Activated CD4-positive, CD25-positive, alpha-beta regulatory T cell treated with anti-CD3 and anti-CD28 coated beads, Interleukin-2, amount 50 U/mL, for 24 hours (primary cell): ENCODE measurements around the gene MAGEB18.

Experiments used
- ATAC-seq, 2 donors: fragments of 150-1000 bp; cut with Tn5 transposase; one replicate each; pipeline ENCODE4 v1.10.0; 2021; ENCODE audit warnings: mild to moderate bottlenecking in 1 of 2, moderate library complexity in 1 of 2

MAGEB18 gene

DNA sequence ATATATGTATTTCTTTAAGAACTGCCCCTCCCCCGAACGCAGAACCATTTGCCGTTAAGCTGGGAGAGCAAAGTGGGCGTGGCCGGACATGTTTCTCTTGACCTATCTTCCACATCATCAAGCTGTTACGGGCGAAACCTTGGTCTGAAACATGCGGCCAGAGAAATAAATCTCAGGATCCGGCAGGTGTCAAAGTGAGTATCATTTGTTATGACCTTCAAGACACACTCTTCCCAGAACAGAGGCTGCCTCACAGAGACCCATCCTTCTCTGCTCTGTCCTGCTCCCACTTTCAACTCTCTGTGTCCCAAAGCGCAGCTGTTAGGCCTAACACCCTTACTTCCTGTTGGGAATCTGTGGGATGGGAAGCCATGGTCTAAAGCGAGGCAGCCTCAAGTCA, at the start of gene MAGEB18:
Gene MAGEB18, plus strand, starts transcription at position 70 of the 400 bp plus-strand sequence. CDS start 643 bp downstream, outside the sequence.
- ATAC-seq: no peak

- ATAC-seq: no peak
Measured at GRCh38 chrX:26100421-26100920, 37.7 kb upstream of the MAGEB18 start.

- ATAC-seq: no peak
Measured at GRCh38 chrX:26109142-26109541, 29.0 kb upstream of the MAGEB18 start.

DNA sequence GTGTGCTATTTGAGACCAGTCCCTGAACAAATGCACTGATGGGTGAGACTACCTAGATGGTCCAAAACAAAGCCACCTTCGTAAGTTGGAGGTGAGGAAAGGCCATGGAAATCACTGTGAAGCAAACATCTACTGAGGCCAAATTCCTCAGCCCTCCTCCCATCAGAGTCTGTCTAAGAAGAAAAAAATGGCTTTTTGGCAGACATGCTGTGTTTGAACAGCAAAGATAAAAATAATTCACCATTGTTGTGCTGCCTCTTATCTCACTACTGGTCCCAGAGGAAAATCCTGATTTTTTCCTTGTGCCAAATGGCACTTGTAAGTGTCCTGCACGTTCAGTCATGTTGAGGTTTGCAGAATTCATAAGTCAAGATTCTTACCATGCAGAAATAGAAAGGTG, 7.9 kb downstream of the MAGEB18 start:
- ATAC-seq: no peak

- ATAC-seq: no peak
Measured at GRCh38 chrX:26160301-26160700, 22.2 kb downstream of the MAGEB18 start, which contains the start of gene MAGEB6B. Gene MAGEB6B (plus strand): TSS chrX:26160601. CDS start chrX:26160601, 0 bp downstream.
